ENCODE measurements around the gene PJA2.

PJA2 gene

DNA sequence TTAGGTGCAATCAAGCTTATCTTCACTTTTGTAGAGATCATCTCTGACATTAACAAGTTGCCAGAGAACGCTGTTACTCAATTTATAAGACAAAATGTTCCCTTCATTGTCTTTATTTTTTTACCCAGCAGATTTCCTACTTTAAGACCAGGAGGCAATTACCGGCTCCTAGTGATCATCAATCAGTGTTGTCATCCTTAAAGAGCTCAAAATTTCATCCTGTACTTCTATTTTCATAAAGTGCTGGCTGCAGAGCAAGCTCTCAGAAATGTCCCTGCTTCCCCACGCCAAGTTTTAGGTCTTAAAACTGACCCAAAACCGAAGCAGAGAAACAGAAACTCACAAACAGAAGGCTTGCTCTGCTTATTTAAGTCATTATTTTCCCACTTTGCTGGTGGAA lies 82.9 kb downstream of the PJA2 start:
- no peak for DNase-seq
- no peak overlapping the region for H3K4me3 ChIP-seq (ENCODE audit: control insufficient read depth in 1 of 7, extremely low read depth in 1 of 7, insufficient read depth in 4 of 7, low read depth in 2 of 7, low read length in 6 of 7)
- POLR2A ChIA-PET, result interaction anchor here (0.6 kb wide), 1 partner anchor 20 kb away, joined by 3 read pairs; no protein-coding TSS in a partner anchor
- 97% methylated on average over 3 of the region's 4 CpGs for WGBS (ENCODE audit: insufficient coverage)
- no peaks in the 10 kb centered on the region for H3K4me1 ChIP-seq (ENCODE audit: control extremely low read depth in 1 of 4, control insufficient read depth in 4 of 4, insufficient read depth in 4 of 4, low read length in 3 of 4)
- H3K36me3 ChIP-seq (ENCODE audit: control insufficient read depth in 4 of 4, insufficient read depth in 4 of 4, low read length in 3 of 4), result peaks cover 0 to 6% (median 1%) of the 10 kb centered on the region in 4 experiments
- H3K27ac ChIP-seq (ENCODE audit: insufficient read depth in 1 of 2, low read depth in 1 of 2, low read length in 2 of 2, poor library complexity in 1 of 2, severe bottlenecking in 2 of 2), result no peak overlapping the region
- H3K9me3 ChIP-seq (ENCODE audit: control extremely low read depth in 1 of 5, control insufficient read depth in 4 of 5, insufficient read depth in 2 of 5, low read depth in 1 of 5, low read length in 4 of 5), result no peaks in the 10 kb centered on the region
- CTCF ChIA-PET, result no interaction called here
- no peaks in the 10 kb centered on the region for H3K27me3 ChIP-seq (replicated peaks in 2 of 5; ENCODE audit: control insufficient read depth in 4 of 5, insufficient read depth in 5 of 5, low read length in 4 of 5)

- H3K36me3 ChIP-seq (ENCODE audit: control insufficient read depth in 4 of 4, insufficient read depth in 4 of 4, low read length in 3 of 4), result peaks cover 0 to 6% (median 0%) of the 10 kb centered on the region in 4 experiments
- no peaks in the 10 kb centered on the region for H3K9me3 ChIP-seq (ENCODE audit: control extremely low read depth in 1 of 5, control insufficient read depth in 4 of 5, insufficient read depth in 2 of 5, low read depth in 1 of 5, low read length in 4 of 5)
- no peak overlapping the region for H3K4me3 ChIP-seq (ENCODE audit: control insufficient read depth in 1 of 7, extremely low read depth in 1 of 7, insufficient read depth in 4 of 7, low read depth in 2 of 7, low read length in 6 of 7)
- no peak overlapping the region for H3K27ac ChIP-seq (ENCODE audit: insufficient read depth in 1 of 2, low read depth in 1 of 2, low read length in 2 of 2, poor library complexity in 1 of 2, severe bottlenecking in 2 of 2)
- ChIA-PET POLR2A (no interaction called here), CTCF (no interaction called here)
- no peaks in the 10 kb centered on the region for H3K27me3 ChIP-seq (replicated peaks in 2 of 5; ENCODE audit: control insufficient read depth in 4 of 5, insufficient read depth in 5 of 5, low read length in 4 of 5)
- DNase-seq, result no peak
- 98% methylated on average over 5 of the region's 5 CpGs for WGBS (ENCODE audit: insufficient coverage)
- H3K4me1 ChIP-seq (ENCODE audit: control extremely low read depth in 1 of 4, control insufficient read depth in 4 of 4, insufficient read depth in 4 of 4, low read length in 3 of 4), result no peaks in the 10 kb centered on the region
Measured at GRCh38 chr5:109325456-109325855, 84.3 kb downstream of the PJA2 start.

GRCh38 chr5:109324931-109325330 lies 84.8 kb downstream of the PJA2 start:
- peaks cover 0 to 6% (median 0%) of the 10 kb centered on the region in 4 experiments for H3K36me3 ChIP-seq (ENCODE audit: control insufficient read depth in 4 of 4, insufficient read depth in 4 of 4, low read length in 3 of 4)
- CTCF ChIA-PET, result no interaction called here
- POLR2A ChIA-PET, result no interaction called here
- H3K4me3 ChIP-seq (ENCODE audit: control insufficient read depth in 1 of 7, extremely low read depth in 1 of 7, insufficient read depth in 4 of 7, low read depth in 2 of 7, low read length in 6 of 7), result no peak overlapping the region
- no peaks in the 10 kb centered on the region for H3K27me3 ChIP-seq (replicated peaks in 2 of 5; ENCODE audit: control insufficient read depth in 4 of 5, insufficient read depth in 5 of 5, low read length in 4 of 5)
- no peaks in the 10 kb centered on the region for H3K9me3 ChIP-seq (ENCODE audit: control extremely low read depth in 1 of 5, control insufficient read depth in 4 of 5, insufficient read depth in 2 of 5, low read depth in 1 of 5, low read length in 4 of 5)
- 67% methylated on average over 1 of the region's 5 CpGs for WGBS (ENCODE audit: insufficient coverage)
- no peak overlapping the region for H3K27ac ChIP-seq (ENCODE audit: insufficient read depth in 1 of 2, low read depth in 1 of 2, low read length in 2 of 2, poor library complexity in 1 of 2, severe bottlenecking in 2 of 2)
- DNase-seq, result no peak
- no peaks in the 10 kb centered on the region for H3K4me1 ChIP-seq (ENCODE audit: control extremely low read depth in 1 of 4, control insufficient read depth in 4 of 4, insufficient read depth in 4 of 4, low read length in 3 of 4)

- ChIA-PET CTCF (no interaction called here), POLR2A (no interaction called here)
- Histone ChIP-seq H3K27me3 (replicated peaks in 2 of 5; ENCODE audit: control insufficient read depth in 4 of 5, insufficient read depth in 5 of 5, low read length in 4 of 5) (no peaks in the 10 kb centered on the region), H3K4me1 (ENCODE audit: control extremely low read depth in 1 of 4, control insufficient read depth in 4 of 4, insufficient read depth in 4 of 4, low read length in 3 of 4) (no peaks in the 10 kb centered on the region), H3K36me3 (ENCODE audit: control insufficient read depth in 4 of 4, insufficient read depth in 4 of 4, low read length in 3 of 4) (peaks cover 0 to 4% (median 0%) of the 10 kb centered on the region in 4 experiments), H3K4me3 (ENCODE audit: control insufficient read depth in 1 of 7, extremely low read depth in 1 of 7, insufficient read depth in 4 of 7, low read depth in 2 of 7, low read length in 6 of 7) (no peak overlapping the region), H3K27ac (ENCODE audit: insufficient read depth in 1 of 2, low read depth in 1 of 2, low read length in 2 of 2, poor library complexity in 1 of 2, severe bottlenecking in 2 of 2) (no peak overlapping the region), H3K9me3 (ENCODE audit: control extremely low read depth in 1 of 5, control insufficient read depth in 4 of 5, insufficient read depth in 2 of 5, low read depth in 1 of 5, low read length in 4 of 5) (no peaks in the 10 kb centered on the region)
- no peak for DNase-seq
- WGBS (ENCODE audit: insufficient coverage), result 97% methylated on average over 7 of the region's 7 CpGs
Measured at GRCh38 chr5:109324351-109324750, 85.4 kb downstream of the PJA2 start.

GRCh38 chr5:109322694-109323093 lies 87.1 kb downstream of the PJA2 start:
- Histone ChIP-seq H3K4me3 (ENCODE audit: control insufficient read depth in 1 of 7, extremely low read depth in 1 of 7, insufficient read depth in 4 of 7, low read depth in 2 of 7, low read length in 6 of 7) (no peak overlapping the region), H3K27me3 (replicated peaks in 2 of 5; ENCODE audit: control insufficient read depth in 4 of 5, insufficient read depth in 5 of 5, low read length in 4 of 5) (no peaks in the 10 kb centered on the region), H3K27ac (ENCODE audit: insufficient read depth in 1 of 2, low read depth in 1 of 2, low read length in 2 of 2, poor library complexity in 1 of 2, severe bottlenecking in 2 of 2) (no peak overlapping the region), H3K9me3 (ENCODE audit: control extremely low read depth in 1 of 5, control insufficient read depth in 4 of 5, insufficient read depth in 2 of 5, low read depth in 1 of 5, low read length in 4 of 5) (no peaks in the 10 kb centered on the region), H3K4me1 (ENCODE audit: control extremely low read depth in 1 of 4, control insufficient read depth in 4 of 4, insufficient read depth in 4 of 4, low read length in 3 of 4) (no peaks in the 10 kb centered on the region), H3K36me3 (ENCODE audit: control insufficient read depth in 4 of 4, insufficient read depth in 4 of 4, low read length in 3 of 4) (no peaks in the 10 kb centered on the region)
- CTCF ChIA-PET, result no interaction called here
- 94% methylated on average over 4 of the region's 4 CpGs for WGBS (ENCODE audit: insufficient coverage)
- POLR2A ChIA-PET, result no interaction called here
- DNase-seq, result no peak

GRCh38 chr5:109319351-109319750 lies 90.4 kb downstream of the PJA2 start:
- H3K27ac ChIP-seq (ENCODE audit: insufficient read depth in 1 of 2, low read depth in 1 of 2, low read length in 2 of 2, poor library complexity in 1 of 2, severe bottlenecking in 2 of 2), result no peak overlapping the region
- no peaks in the 10 kb centered on the region for H3K4me1 ChIP-seq (ENCODE audit: control extremely low read depth in 1 of 4, control insufficient read depth in 4 of 4, insufficient read depth in 4 of 4, low read length in 3 of 4)
- CTCF ChIA-PET, result interaction anchor here (1.2 kb wide), 1 partner anchor 9 kb away, joined by 3 read pairs; no protein-coding TSS in a partner anchor
- no peaks in the 10 kb centered on the region for H3K27me3 ChIP-seq (replicated peaks in 2 of 5; ENCODE audit: control insufficient read depth in 4 of 5, insufficient read depth in 5 of 5, low read length in 4 of 5)
- no peaks in the 10 kb centered on the region for H3K36me3 ChIP-seq (ENCODE audit: control insufficient read depth in 4 of 4, insufficient read depth in 4 of 4, low read length in 3 of 4)
- POLR2A ChIA-PET, result no interaction called here
- 97% methylated on average over 4 of the region's 7 CpGs for WGBS (ENCODE audit: insufficient coverage)
- no peak overlapping the region for H3K4me3 ChIP-seq (ENCODE audit: control insufficient read depth in 1 of 7, extremely low read depth in 1 of 7, insufficient read depth in 4 of 7, low read depth in 2 of 7, low read length in 6 of 7)
- no peaks in the 10 kb centered on the region for H3K9me3 ChIP-seq (ENCODE audit: control extremely low read depth in 1 of 5, control insufficient read depth in 4 of 5, insufficient read depth in 2 of 5, low read depth in 1 of 5, low read length in 4 of 5)
- DNase-seq, result no peak

DNA sequence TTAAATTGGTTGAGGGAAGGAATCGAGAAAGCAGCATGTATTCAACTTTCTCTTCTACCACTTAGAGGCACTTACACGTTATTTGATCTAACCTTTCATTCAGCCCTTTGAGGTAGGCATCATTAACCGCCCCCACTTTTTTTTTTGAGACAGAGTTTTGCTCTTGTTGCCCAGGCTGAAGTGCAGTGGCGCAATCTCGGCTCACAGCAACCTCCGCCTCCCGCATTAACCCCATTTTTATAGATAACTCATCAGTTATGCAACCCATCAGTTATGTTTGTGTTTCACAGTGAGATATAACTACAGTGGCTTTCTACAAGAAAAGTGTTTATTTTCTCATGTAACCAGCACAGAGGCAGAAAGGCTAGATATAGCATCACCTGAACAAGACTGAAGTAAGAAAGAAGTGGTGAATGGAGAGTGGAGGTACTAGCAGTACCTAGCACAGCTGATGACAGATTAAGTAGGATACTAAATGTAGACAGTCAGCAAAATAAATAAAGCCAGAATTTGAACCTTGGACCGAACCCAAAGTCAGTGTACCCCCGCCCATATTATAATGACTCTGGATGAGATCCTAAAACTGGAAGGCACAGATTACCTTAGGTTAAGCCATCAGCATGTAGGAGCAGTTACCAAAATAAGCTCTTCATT lies 91.2 kb downstream of the PJA2 start:
- POLR2A ChIA-PET, result no interaction called here
- Histone ChIP-seq H3K4me3 (ENCODE audit: control insufficient read depth in 1 of 7, extremely low read depth in 1 of 7, insufficient read depth in 4 of 7, low read depth in 2 of 7, low read length in 6 of 7) (no peak overlapping the region), H3K9me3 (ENCODE audit: control extremely low read depth in 1 of 5, control insufficient read depth in 4 of 5, insufficient read depth in 2 of 5, low read depth in 1 of 5, low read length in 4 of 5) (no peaks in the 10 kb centered on the region), H3K27ac (ENCODE audit: insufficient read depth in 1 of 2, low read depth in 1 of 2, low read length in 2 of 2, poor library complexity in 1 of 2, severe bottlenecking in 2 of 2) (no peak overlapping the region), H3K36me3 (ENCODE audit: control insufficient read depth in 4 of 4, insufficient read depth in 4 of 4, low read length in 3 of 4) (no peaks in the 10 kb centered on the region), H3K27me3 (replicated peaks in 2 of 5; ENCODE audit: control insufficient read depth in 4 of 5, insufficient read depth in 5 of 5, low read length in 4 of 5) (no peaks in the 10 kb centered on the region), H3K4me1 (ENCODE audit: control extremely low read depth in 1 of 4, control insufficient read depth in 4 of 4, insufficient read depth in 4 of 4, low read length in 3 of 4) (no peaks in the 10 kb centered on the region)
- DNase-seq, result no peak
- CTCF ChIA-PET, result interaction anchor here (1.2 kb wide), 1 partner anchor 10 kb away, joined by 3 read pairs; no protein-coding TSS in a partner anchor
- WGBS (ENCODE audit: insufficient coverage), result 96% methylated on average over 7 of the region's 9 CpGs
